OCI-LY3 (cell line): ENCODE results near the gene INAFM1.

Source experiments
- CTCF ChIP-seq: fragments of 200-600, 300-600 bp; sonication (generic); IDR thresholded peaks from 2 replicates; pipeline ENCODE4 v1.5.1; 2014; ENCODE audit warnings: antibody characterized with exemption, low read length, low read depth
- EZH2phosphoT487 ChIP-seq: fragments of 200-600 bp; shearing (Covaris generic); IDR thresholded peaks from 2 replicates; pipeline ENCODE4 v1.6.1; 2018; ENCODE audit warnings: antibody characterized with exemption, mixed run types, low read depth

GRCh38 chr19:47226426-47227351 lies 48.0 kb upstream of the INAFM1 start:
- TF ChIP-seq CTCF (no peak), EZH2phosphoT487 (no peak)
